ENCODE measurements around the gene ARCN1.

ARCN1 gene

DNA sequence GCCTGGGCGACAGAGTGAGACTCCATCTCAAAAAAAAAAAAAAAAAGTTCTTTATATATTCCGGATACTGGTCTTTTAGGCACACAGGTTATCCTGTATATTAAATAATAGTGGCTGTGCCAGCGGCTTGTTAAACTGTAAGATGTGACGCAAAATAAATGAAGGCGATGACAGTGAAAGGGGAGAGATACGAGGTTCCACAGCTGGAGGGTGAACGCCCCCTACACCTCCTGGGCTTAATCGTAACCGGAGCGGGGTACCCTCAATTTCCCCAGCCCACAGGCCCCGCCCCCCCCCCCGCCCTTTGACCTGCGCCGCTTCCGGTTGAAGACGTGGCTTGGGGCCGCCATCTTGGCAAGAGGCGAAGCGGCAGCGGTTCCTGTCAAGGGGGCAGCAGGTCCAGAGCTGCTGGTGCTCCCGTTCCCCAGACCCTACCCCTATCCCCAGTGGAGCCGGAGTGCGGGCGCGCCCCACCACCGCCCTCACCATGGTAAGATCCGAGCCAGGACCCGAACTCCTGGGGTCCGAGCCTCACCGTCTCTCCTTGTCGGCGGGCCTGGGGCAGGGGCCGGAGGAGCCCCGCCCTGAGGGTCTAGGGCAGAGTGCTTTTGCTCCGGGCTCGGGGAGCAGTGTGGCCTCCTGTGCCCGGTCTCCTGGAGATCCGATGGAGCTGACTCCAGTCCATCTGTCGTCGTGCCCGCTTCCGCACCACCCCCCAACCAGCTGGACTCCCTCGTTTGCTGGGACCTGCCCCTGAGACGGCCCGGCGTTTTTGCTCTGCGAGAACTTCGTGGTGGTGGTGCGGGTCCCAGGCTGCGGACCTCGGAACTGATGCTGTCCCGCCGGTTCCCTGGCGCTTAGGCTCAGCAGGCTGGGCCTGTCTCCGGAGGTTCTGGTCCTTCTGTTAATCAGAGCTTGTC lies at the start of gene ARCN1:
ARCN1 (plus strand) TSS at position 349 of the 920 bp plus-strand sequence; CDS start at position 488, 139 bp downstream.
- DNase-seq (ENCODE audit: low spot score): peak; percentile 87

DNA sequence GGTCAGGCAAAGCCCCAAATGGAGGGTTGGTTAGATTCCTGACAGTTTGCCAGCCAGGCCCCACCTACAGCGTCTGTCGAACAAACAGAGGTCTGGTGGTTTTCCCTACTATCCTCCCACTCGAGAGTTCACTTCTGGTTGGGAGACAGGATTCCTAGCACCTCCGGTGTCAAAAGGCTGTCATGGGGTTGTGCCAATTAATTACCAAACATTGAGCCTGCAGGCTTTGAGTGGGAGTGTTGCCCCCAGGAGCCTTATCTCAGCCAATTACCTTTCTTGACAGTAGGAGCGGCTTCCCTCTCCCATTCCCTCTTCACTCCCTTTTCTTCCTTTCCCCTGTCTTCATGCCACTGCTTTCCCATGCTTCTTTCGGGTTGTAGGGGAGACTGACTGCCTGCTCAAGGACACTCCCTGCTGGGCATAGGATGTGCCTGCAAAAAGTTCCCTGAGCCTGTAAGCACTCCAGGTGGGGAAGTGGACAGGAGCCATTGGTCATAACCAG lies 49.6 kb upstream of the ARCN1 start:
- no peak for DNase-seq (ENCODE audit: low spot score)

DNA sequence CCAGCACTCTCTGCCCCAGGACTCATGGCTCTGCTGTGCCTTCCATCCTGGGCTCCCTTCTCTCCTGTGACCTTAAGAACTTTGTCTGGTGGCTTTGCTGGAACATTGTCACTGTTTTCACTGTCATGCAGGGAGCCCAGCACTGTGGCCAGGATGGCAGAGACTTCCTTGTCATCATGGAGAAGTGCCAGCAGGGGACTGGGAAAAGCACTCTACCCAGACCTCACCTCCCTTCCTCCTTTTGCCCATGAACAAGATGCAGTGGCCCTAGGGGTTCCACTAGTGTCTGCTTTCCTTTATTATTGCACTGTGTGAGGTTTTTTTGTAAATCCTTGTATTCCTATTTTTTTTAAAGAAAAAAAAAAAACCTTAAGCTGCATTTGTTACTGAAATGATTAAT lies 47.9 kb upstream of the ARCN1 start:
- no peak for DNase-seq (ENCODE audit: low spot score)

DNA sequence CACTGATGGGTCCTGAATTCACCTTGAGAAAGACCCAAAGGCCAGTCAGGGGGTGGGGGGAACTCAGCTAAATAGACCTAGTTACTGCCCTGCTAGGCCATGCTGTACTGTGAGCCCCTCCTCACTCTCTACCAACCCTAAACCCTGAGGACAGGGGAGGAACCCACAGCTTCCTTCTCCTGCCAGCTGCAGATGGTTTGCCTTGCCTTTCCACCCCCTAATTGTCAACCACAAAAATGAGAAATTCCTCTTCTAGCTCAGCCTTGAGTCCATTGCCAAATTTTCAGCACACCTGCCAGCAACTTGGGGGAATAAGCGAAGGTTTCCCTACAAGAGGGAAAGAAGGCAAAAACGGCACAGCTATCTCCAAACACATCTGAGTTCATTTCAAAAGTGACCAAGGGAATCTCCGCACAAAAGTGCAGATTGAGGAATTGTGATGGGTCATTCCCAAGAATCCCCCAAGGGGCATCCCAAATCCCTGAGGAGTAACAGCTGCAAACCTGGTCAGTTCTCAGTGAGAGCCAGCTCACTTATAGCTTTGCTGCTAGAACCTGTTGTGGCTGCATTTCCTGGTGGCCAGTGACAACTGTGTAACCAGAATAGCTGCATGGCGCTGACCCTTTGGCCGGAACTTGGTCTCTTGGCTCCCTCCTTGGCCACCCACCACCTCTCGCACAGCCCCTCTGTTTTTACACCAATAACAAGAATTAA lies 47.3 kb upstream of the ARCN1 start:
- no peak for DNase-seq (ENCODE audit: low spot score)

DNA sequence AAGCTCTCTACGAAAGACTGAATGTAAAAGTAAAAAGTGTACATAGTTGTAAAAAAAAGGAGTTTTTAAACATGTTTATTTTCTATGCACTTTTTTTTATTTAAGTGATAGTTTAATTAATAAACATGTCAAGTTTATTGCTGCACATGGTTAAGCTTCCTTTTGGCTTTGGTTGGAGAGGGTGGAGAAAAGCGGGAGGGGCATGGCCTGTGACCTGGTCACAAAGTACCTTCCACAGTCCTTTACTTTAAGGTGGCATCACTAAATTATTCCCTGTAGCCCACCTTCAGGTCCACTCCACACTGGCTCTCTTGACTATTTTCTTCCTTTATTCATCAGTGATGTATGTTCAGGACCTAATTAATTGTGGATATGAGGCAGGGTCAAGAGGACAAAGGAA lies 45.5 kb upstream of the ARCN1 start:
- no peak for DNase-seq (ENCODE audit: low spot score)

DNA sequence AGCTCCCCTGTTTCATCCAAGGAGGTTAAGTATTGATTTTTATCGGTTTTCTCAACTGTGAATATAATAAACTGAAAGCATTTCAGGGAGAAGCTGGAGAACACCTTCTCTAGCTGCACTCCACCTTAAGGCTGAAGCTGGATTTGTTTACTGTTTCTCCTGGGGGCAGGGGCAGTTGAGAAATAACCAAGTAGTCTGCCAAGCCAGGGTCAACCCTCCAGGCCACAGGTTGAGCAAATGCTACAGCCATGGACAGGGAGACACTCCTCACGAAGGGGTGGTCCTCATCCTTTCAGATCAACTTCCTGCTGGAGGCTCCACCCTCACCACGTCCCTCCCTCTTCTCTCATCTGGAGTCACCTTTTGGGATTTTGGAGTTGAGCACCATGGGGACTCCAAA lies 45.1 kb upstream of the ARCN1 start, which contains the start of gene TTC36:
TTC36 (plus strand) TSS at position 366 of the 400 bp plus-strand sequence; CDS start at position 387, 21 bp downstream.
- DNase-seq (ENCODE audit: low spot score): no peak

DNA sequence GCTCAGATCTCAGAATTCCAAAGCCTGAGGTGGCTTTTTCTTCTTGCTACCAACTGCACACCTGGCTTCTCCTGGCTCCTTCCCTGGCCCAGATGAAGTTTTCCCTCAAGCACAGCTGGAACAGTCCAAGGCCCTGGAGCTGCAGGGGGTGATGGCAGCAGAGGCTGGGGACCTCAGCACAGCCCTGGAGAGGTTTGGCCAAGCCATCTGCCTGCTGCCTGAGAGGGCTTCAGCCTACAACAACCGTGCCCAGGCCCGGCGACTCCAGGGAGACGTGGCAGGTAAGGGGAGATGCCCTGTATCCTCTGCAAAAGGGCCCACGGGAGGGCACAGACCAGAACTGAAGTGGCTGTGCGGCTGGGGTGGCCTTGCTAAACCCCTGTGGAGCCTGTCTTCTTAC lies 43.7 kb upstream of the ARCN1 start:
- DNase-seq (ENCODE audit: low spot score): no peak

DNA sequence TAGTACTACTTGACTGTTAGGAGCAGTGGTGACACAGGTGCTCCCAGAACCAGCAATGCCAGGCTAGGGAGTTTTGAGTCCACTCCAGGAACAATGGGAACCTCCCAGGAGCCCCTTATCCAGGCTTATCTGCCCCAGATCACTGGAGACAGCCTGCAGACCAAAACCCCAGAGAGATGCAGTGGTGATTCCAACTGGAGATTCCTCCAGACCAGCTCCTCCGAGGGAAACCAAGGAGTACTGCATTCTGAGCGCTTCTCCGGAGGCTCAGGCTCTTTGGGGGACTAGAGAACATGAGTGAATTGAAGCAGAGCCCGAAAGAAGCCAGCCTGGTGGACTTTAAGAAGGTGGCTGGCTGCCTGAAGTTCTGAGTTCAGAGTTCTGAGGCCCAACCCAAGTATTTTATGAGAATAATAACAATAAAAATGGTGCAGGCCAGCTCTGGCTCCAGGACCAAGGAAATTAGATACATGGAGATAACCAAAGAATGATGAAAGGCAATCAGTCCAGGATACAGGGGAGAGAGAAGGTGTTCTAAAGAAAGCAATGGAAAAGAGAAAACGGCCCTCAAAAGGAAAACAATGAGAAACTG lies 42.5 kb upstream of the ARCN1 start:
- no peak for DNase-seq (ENCODE audit: low spot score)

DNA sequence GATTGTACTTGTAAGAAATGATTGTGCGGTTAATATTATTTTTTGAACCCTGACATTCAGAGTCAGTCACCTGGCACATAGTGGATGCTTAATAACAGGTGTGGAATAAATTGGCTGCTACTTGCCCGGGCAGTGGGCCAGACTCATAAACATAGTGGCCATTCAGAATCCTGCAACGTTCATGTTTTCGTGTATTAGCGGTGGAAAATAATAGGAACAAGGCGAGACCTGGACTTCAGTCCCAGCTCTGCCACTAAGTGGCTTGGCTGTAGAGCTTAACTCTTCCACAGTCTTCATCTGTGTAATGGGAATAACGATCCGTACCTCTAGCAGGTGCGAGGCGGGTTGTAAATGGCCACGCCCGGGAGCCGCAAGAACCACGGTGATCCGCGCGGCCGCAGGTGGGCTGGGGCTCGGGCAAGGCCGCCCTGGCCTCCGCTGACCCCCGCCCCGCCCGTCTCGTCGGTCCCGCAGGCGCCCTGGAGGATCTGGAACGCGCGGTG lies 42.0 kb upstream of the ARCN1 start:
- no peak for DNase-seq (ENCODE audit: low spot score)

DNA sequence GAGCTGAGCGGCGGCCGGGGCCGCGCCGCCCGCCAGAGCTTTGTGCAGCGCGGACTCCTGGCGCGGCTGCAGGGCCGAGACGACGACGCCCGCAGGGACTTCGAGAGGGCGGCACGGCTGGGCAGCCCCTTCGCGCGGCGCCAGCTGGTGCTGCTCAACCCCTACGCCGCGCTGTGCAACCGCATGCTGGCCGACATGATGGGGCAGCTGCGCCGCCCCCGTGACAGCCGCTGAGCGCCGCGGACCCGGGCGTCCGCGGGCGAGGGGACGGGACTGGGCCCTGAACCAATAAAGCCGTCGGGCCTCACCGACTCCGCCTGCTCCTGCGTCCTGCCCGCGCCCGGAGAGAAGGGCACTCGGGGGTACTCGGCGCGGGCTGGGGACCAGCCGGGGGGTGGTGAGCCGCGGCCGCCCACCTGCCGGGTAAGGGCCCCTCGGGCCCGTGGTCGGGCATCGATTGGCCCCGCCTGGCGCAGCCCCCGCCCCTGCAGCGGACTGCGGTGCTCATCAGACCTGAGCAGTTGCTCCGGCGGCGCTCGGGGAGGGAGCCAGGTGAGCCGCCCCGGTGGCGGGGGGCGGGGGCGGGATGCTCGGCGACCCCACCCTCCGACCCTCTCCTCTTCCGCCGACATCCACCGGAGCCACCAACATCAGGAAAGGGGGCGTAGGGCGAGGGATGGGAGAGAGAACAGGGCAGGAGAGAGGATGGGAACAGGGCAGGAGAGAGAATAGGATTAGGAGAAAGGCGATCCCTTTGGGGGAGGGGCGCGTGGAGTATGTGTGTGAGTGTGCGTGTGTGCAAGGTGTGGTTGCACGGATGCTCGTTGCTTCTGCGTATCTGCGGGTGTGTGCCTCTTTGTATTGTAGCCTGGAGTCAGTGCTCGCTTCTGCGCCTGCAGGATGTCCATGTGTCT lies 41.3 kb upstream of the ARCN1 start, which contains the start of gene TMEM25:
TMEM25 (plus strand) TSS at position 510 of the 914 bp plus-strand sequence. CDS start 610 bp downstream, outside the sequence.
- DNase-seq (ENCODE audit: low spot score): peak; percentile 57

DNA sequence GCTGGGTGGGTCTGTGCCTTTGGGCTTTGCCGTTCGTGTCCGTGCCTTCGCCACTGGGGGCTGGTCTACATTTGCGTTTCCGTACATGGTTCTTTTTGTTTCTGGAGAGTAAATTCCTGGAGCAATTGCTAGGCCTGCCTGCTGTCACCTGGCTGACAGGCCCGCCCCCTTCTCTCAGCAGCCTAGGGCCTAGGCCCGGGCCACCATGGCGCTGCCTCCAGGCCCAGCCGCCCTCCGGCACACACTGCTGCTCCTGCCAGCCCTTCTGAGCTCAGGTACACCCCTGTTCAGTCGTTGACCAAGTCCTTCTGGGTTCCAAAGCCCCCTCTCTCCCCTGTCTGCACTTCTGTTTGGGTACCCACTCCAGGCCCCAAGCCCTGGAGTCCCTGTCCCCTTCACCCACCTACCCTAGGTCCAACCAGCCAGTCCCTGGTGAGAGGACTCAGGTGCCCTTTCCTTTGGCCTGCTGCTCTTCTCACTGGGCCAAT lies 40.6 kb upstream of the ARCN1 start:
- no peak for DNase-seq (ENCODE audit: low spot score)

DNA sequence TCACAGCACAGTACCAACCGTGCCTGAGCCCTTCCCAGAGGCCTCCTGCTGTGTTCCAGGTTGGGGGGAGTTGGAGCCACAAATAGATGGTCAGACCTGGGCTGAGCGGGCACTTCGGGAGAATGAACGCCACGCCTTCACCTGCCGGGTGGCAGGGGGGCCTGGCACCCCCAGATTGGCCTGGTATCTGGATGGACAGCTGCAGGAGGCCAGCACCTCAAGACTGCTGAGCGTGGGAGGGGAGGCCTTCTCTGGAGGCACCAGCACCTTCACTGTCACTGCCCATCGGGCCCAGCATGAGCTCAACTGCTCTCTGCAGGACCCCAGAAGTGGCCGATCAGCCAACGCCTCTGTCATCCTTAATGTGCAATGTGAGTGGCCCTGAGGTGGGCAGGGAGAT lies 40.1 kb upstream of the ARCN1 start:
- DNase-seq (ENCODE audit: low spot score): no peak

DNA sequence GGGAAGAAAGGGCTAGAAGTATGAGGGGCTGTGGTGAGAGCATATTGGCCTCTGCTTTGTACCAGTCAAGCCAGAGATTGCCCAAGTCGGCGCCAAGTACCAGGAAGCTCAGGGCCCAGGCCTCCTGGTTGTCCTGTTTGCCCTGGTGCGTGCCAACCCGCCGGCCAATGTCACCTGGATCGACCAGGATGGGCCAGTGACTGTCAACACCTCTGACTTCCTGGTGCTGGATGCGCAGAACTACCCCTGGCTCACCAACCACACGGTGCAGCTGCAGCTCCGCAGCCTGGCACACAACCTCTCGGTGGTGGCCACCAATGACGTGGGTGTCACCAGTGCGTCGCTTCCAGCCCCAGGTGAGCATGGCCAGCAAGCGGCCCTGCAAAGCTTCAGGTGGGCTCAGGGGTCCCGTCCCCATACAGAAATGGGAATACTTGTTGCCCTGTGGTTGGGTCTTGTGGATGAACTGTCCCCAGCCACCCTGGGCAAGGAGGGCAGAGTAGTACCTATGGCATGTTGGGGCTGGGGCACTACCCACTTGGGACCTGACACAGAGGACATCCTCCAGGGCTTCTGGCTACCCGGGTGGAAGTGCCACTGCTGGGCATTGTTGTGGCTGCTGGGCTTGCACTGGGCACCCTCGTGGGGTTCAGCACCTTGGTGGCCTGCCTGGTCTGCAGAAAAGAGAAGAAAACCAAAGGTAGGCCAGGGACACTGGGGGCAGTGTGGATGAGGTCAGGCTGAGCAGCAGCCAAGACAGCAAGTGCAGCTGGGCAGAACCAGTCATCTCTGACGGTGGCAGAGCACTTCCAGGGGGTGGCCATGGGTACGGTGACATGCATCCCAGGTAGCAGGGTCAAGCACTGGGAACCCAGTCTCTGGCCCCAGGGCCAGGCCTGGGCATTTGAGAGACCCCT lies 39.1 kb upstream of the ARCN1 start:
- no peak for DNase-seq (ENCODE audit: low spot score)

DNA sequence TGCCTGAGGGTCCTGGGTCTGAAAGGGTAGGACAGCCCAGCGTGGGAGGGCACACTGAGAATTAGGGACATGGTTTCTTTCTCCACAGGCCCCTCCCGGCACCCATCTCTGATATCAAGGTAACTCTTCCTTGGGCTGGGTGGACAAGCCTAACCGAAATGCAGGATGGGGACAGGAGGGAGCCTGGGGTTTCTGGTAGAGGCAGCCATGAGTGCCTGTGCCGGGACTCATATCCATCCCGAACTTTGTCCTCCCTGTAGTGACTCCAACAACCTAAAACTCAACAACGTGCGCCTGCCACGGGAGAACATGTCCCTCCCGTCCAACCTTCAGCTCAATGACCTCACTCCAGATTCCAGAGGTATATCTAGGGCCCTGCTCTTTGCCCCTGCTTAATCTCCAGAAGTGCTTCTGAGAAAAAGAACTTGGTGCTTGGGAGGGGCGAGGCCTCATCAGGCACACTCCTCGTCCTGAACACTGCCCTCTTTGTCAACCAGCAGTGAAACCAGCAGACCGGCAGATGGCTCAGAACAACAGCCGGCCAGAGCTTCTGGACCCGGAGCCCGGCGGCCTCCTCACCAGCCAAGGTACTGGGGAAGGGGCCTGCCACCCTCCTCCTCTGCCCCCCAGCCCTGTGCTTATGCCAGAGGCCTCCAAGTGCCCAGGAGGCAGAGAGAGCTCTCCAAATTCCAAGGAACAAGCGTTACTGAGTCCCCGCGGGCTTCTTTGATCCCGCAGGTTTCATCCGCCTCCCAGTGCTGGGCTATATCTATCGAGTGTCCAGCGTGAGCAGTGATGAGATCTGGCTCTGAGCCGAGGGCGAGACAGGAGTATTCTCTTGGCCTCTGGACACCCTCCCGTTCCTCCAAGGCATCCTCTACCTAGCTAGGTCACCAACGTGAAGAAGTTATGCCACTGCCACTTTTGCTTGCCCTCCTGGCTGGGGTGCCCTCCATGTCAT lies 38.2 kb upstream of the ARCN1 start:
- DNase-seq (ENCODE audit: low spot score): peak; percentile 74

DNA sequence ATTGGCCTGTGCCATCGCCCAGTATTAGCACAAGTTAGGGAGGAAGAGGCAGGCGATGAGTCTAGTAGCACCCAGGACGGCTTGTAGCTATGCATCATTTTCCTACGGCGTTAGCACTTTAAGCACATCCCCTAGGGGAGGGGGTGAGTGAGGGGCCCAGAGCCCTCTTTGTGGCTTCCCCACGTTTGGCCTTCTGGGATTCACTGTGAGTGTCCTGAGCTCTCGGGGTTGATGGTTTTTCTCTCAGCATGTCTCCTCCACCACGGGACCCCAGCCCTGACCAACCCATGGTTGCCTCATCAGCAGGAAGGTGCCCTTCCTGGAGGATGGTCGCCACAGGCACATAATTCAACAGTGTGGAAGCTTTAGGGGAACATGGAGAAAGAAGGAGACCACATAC lies 36.9 kb upstream of the ARCN1 start:
- no peak for DNase-seq (ENCODE audit: low spot score)

DNA sequence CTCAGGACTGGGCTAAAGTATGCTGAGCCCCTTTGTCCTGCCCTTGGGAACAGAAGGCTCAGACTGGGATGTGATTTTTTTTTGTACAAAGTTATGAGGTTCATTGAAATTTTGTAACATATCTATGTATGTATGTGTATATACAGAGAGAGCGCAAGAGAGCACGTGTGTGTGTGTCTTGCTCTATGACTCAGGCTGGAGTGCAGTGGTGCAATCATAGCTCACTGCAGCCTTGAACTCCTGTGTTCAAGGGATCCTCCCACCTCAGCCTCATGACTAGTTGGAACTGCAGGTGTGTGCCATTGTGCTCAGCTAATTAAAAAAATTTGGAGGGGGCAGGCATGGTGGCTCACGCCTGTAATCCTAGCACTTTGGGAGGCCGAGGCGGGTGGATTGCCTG lies 35.5 kb upstream of the ARCN1 start:
- no peak for DNase-seq (ENCODE audit: low spot score)

DNA sequence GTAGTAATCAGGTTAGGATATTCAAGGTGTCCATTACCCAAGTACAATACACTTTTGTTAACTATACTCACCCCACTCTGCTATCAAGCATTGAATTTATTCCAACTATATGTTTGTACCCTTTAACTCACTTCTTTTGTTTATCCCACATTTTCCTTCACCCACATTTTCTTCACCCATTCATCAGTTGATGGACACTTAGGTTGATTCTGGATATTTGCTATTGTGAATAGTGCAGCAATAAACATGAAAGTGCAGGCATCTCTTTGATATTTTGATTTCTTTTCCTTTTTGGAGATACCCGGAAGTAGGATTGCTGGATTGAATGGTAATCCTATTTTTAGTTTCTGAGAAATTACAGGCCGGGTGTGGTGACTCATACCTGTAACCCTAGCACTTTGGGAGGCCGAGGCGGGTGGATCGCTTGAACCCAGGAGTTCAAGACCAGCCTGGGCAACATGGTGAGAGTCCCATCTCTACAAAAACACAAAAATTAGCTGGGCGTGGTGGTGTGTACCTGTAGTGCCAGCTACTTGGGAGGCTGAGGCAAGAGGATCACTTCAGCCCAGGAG lies 34.7 kb upstream of the ARCN1 start:
- DNase-seq (ENCODE audit: low spot score): no peak

DNA sequence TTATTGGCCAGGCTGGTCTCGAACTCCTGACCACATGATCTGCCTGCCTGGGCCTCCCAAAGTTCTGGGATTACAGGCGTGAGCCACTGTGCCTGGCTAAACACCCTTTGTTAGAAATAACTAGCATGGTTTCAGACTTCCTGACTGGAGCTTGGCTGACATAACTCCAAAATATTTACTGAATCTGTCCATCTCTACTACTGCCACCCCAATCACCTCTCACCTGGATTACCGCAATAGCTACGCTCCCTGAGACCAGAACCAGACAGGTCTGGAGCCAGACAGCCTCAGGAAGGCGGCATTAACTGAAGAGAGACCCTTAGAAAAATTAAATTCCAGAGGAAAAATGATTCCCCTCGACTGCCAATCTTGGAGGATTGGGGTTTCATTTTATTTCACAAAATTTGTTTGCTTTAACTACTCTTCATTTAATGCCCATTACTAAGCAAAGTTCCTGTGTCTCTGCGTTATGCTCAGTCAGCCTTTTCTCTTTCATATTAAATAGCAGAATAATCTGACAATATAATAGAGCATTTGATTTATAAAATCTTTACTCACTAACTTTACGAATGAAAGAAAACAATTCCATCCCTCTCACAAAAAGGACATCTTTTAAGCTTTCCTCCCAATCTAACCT lies 28.1 kb upstream of the ARCN1 start:
- no peak for DNase-seq (ENCODE audit: low spot score)
